Natural killer cell treated with Interleukin-12 subunit alpha and Interleukin-12 subunit beta and Interleukin-15 and Interleukin-18, amount 100 ng/mL, for 72 hours (primary cell): ENCODE results near the gene ADA. TPM values are rescaled to one million over a fixed set of nuclear protein-coding genes. Genes with fewer than 3 reads are reported as not detected.
"Not testable (repeated sequence)": the region's sequence is repeated elsewhere in the genome, so short reads cannot be mapped to it uniquely, and the experiment has no call there.

Experiments
- ATAC-seq, 2 donors: fragments of 150-1000 bp; cut with Tn5 transposase in 1 of 2; sonication (Bioruptor Pico), chemical (Tn5 transposase) in 1 of 2; 2 replicates each; pipeline ENCODE4 v1.10.0; 2021
- DNase-seq: peaks from one replicate; pipeline ENCODE4 v3.0.0; 2022; ENCODE audit warnings: low spot score
- H3K27ac Mint-ChIP-seq, 2 donors: 1 replicate in 1 of 2; 2 replicates in 1 of 2; pipeline ENCODE4 v1.8.0; 2022; ENCODE audit warnings: mixed read lengths in 2 of 2, mild to moderate bottlenecking in 1 of 2, moderate library complexity in 1 of 2
- H3K27me3 Mint-ChIP-seq, 2 donors: 1 replicate in 1 of 2; 2 replicates in 1 of 2; pipeline ENCODE4 v1.8.0; 2022; ENCODE audit warnings: mixed read lengths in 2 of 2
- H3K36me3 Mint-ChIP-seq: one replicate; pipeline ENCODE4 v1.8.0; 2022; ENCODE audit warnings: mixed read lengths
- H3K4me1 Mint-ChIP-seq, 2 donors: 1 replicate in 1 of 2; 2 replicates in 1 of 2; pipeline ENCODE4 v1.8.0; 2022; ENCODE audit warnings: low read depth in 2 of 2, mixed read lengths in 2 of 2, mild to moderate bottlenecking in 1 of 2
- H3K4me3 Mint-ChIP-seq: one replicate; pipeline ENCODE4 v1.8.0; 2022; ENCODE audit warnings: mixed read lengths
- H3K9me3 Mint-ChIP-seq: 2 replicates; pipeline ENCODE4 v1.8.0; 2022; ENCODE audit warnings: mixed read lengths
- total RNA-seq, 2 donors: library from RNA; stranded (reverse); gene quantifications; one replicate each; pipeline ENCODE4 v1.2.3, GENCODE V29; 2022

ADA gene
- total RNA-seq, 2 donors from 2014 or later: 31.9 to 42.7 TPM

DNA sequence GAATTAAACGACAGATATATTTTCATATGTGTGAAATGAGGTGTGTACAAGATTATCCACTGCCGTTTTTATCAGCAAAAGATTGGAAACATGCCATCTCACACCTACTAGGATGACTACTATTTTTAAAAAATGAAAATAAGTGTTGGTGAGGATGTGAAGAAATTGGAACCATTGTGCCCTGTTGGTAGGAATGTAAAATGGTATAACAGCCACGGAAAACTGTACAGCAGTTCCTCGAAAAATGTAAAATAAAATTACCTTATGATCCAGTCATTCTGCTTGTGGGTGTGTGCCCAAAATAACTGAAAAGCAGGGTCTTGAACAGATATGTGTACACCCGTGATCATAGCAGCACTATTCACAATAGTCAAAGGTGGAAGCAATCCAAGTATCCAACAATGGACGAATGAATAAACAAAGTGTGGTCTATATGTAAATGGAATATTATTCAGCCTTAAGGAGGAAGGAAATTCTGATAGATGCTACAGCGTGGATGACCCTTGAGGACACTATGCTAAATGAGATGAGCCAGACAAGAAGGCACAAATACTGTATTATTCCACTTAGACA lies 36.6 kb upstream of the ADA start:
- DNase-seq: no peak
- Mint-ChIP-seq H3K9me3 (no peaks in the 10 kb centered on the region), H3K4me3 (no peak overlapping the region), H3K36me3 (no peaks in the 10 kb centered on the region), H3K27ac (no peak overlapping the region), H3K4me1 (peaks cover 6 to 7% of the 10 kb centered on the region in 2 donors), H3K27me3 (peaks cover 13 to 14% of the 10 kb centered on the region in 2 donors)
- ATAC-seq: no peak

DNA sequence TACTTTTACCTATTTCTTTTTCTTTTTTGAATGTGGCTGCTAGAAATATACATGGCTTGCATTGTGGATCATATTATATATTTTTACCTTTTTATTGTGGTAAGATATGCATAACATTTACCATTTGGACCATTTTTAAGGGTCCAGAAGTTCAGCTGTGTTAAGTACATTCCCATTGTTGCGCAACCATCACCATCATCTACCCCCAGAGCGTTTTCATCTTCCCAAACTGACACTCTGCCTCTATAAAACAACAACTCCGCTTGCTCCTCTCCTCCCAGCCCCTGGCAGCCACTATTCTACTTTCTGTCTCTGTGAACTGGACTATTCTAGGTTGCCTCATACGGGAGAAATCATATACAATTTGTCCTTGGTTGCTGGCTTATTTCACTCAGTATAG lies 35.4 kb upstream of the ADA start:
- no peak overlapping the region for H3K27ac Mint-ChIP-seq
- DNase-seq (no peak), ATAC-seq (no peak)
- no peaks in the 10 kb centered on the region for H3K9me3 Mint-ChIP-seq
- H3K27me3 Mint-ChIP-seq: peaks cover 7 to 10% of the 10 kb centered on the region in 2 donors
- peaks cover 6 to 7% of the 10 kb centered on the region in 2 donors for H3K4me1 Mint-ChIP-seq
- H3K4me3 Mint-ChIP-seq: no peak overlapping the region
- no peaks in the 10 kb centered on the region for H3K36me3 Mint-ChIP-seq

DNA sequence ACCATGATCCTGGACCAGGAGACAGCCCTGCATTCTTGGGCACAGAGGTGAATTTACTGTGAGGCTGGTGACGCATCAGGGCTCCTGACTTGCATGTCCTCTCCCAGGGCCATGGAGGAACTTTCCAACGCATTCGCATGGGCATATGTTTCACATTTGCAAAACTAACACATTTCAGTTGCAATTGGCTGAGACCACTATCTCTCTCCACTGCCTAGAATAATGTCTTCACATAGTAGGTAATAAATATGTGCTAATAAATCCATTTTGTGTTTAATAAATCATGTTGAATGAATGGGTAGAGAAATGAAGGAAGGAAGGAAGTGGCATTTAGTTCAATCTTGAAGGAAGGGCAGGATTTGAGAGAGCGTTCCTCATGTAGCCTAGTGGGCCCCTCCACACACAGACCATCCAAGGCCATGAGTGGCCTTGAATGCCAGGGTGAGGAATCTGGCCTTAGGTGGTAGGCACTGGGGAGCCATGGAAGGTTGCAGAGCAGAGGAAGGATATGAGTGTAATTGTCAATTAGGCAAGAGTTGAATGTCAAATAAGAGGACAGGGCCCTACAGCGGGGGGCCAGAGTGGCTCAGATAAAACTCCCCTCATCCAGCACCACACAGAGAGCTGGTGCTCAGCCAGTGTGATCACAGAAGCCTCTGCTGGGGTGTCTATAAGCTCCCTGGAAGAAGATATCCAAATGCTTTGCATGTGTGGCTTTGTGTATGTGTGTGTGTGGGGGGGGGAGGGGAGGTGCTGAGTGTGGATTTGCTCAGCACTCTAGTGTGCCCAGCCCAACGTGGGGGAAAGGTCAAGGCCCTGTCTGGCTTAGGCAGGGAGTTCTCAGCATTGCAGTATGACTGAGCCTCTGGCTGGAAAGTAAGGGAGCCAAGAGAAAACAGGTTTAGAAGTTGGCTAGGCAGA lies 32.8 kb upstream of the ADA start:
- Mint-ChIP-seq H3K27ac (peak overlapping the region in 1 of 2 donors; percentile 53), H3K36me3 (no peaks in the 10 kb centered on the region), H3K9me3 (no peaks in the 10 kb centered on the region), H3K4me3 (no peak overlapping the region), H3K4me1 (peaks cover 6 to 7% of the 10 kb centered on the region in 2 donors), H3K27me3 (peaks cover 0 to 7% of the 10 kb centered on the region in 2 donors)
- no peak for DNase-seq
- ATAC-seq: no peak

DNA sequence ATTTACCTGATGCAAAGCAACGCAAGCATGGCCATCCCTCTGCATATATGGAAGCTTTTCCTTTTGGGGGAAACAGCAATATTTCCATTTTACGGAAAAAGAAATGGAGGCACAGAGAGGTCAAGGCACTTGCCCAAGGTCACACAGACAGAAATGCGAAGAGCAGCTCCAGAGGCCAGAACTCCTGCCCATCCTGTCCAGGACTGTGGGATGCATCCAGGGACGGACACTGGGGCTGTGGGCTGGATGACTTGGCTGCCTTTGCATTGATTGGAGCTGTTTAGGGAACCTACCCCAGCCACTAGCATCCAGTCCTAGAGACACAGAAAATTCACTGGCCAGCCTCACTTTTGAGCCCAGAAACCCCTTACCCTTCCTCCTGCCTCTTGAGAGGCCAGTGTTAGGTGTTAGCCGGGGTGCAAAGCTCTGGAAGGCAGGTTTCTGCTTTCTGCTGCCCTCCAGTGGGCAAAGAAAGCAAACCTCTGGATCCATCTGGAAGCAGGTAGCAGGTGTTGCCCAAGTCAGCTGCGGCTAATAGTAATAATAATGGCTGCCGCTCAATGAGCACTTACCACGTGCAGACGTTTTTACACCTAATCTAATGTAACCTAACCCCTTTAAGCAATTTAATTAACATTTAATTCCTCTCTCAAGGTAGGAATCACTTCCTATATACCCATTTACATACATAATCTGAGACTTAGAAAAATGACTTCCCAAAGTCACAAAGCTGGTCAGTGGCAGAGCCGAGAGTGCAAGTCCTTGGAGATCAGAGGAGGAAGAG lies 32.0 kb upstream of the ADA start:
- no peaks in the 10 kb centered on the region for H3K9me3 Mint-ChIP-seq

DNA sequence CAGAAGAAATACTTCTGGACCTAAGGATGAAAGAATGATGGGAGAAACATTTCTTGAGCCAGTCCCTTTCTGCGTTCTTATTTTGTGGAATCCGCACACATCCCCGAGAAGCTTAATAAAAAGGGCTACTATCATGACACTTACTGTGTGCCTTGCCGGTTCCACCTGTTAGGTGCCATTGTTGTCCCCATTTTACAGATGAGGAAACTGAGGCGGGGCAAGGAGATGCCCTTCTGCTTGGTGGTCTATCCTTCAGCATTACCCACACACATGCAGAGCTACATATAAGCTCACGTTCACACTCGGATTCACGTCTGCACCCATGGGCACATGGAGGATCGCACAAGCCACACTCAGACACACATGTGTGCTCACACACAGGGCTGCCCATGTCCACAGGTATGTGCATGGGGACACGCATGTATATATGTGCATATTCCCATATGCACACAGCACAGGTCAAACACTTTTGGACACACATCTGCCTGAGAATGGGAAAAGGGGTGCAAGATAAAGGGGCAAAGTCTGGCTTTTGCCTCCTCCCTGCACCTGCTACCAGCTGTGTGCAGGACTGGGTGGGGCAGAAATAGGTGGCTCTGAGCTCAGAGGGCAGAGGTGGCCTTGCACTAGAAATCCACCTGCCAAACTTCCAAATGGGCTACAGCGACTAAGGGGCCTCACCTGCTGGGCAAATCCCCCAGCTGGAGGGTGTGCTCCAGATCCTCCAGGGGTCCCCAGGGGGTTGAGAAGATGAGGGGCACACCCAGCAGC lies 30.5 kb upstream of the ADA start:
- DNase-seq (no peak), ATAC-seq (no peak)
- Mint-ChIP-seq H3K4me1 (peaks cover 6 to 7% of the 10 kb centered on the region in 2 donors), H3K9me3 (no peaks in the 10 kb centered on the region), H3K4me3 (no peak overlapping the region), H3K27me3 (peaks cover 0 to 4% of the 10 kb centered on the region in 2 donors), H3K36me3 (no peaks in the 10 kb centered on the region), H3K27ac (no peak overlapping the region)

More for the DNA sequence above, 32.0 kb upstream of the ADA start:
- Mint-ChIP-seq H3K27me3 (peaks cover 0 to 7% of the 10 kb centered on the region in 2 donors), H3K27ac (peak overlapping the region in 1 of 2 donors; percentile 53), H3K4me1 (peaks cover 6 to 7% of the 10 kb centered on the region in 2 donors), H3K4me3 (no peak overlapping the region), H3K36me3 (no peaks in the 10 kb centered on the region)
- DNase-seq (no peak), ATAC-seq (peak in 1 of 2 donors; percentile 70)

DNA sequence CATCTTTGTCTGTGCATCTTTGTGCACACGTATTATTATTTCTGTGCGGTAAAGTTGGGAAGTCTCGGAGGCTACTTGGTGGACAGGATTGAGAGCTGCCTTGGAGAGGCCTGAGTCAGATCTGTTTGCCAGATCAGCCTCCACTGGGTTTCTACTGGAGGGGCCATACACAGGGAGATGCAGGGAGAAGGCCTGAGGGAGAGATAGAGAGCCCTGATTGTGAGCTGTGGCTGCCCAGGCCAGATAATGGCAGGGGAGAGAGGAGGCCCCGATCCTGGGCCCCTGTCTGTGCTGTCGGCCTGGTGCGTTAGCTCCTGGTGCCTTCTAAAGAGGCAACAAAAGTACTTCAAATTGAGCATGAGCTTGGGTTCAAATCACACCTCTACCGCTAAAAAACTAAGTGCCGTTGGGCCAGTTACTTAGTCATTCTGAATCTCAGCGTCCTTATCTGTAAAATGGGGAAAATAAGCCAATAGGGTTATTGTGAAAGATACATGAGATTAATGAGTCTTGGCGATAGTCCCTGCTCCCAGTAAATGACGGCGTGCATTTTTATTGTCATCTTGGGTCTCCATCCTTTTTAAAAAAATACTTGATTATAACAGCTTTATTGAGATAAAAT lies 27.6 kb upstream of the ADA start:
- ATAC-seq: no peak
- Mint-ChIP-seq H3K36me3 (no peaks in the 10 kb centered on the region), H3K4me1 (peaks cover 0 to 3% of the 10 kb centered on the region in 2 donors), H3K27me3 (no peaks in the 10 kb centered on the region), H3K27ac (no peak overlapping the region), H3K9me3 (no peaks in the 10 kb centered on the region), H3K4me3 (no peak overlapping the region)
- no peak for DNase-seq

DNA sequence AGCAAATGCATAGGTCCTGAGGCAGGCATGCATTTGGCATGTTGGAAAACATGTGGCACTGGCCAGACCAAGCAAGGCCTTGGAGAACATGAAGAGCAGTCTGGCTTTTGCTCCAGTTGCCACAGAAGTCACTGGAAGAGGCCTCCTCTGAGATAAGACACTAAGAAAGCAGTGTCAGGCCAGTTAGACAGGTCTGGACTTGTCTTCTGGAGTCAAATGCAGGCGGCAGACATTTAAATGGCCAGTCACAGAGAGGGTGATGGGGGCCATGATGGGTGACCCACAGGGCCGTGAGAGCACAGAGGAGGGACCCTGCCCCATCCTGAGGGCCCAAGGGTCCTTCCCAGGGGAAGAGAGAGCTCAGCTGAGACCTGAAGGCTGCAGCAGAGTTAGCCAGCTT lies 26.7 kb upstream of the ADA start:
- H3K4me1 Mint-ChIP-seq: no peaks in the 10 kb centered on the region
- DNase-seq: no peak
- H3K36me3 Mint-ChIP-seq: no peaks in the 10 kb centered on the region
- ATAC-seq: no peak
- H3K4me3 Mint-ChIP-seq: no peak overlapping the region
- no peaks in the 10 kb centered on the region for H3K27me3 Mint-ChIP-seq
- no peaks in the 10 kb centered on the region for H3K9me3 Mint-ChIP-seq
- H3K27ac Mint-ChIP-seq: peak overlapping the region in 1 of 2 donors; percentile 45

DNA sequence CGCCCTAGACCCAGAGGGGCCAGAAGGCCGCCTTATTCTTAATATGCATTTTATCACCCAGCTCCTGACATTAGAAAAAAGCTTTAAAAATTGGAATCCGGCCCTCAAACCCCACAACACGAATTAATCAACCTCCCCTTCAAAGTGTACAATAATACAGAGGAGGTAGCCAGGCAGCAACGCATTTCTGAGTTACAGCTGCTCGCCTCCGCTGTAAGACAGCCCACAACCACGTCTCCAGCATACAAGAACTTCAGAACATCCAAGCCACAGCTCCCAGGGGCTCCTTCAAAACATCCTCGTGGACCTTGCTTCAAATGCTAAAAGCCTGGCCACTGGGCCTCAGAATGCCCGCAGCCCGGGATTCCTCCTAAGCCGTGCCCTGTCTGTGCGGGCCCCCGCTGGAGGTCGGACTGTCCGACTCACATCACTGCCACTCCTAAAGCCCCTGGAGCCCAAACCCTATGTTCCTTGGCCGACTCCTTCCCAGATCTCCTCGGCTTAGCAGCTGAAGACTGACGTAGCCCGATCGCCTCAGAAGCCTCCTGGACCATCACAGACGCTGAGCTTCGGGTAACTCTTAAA lies 20.9 kb upstream of the ADA start:
- not testable (repeated sequence) for H3K27me3 Mint-ChIP-seq, ATAC-seq, DNase-seq, H3K36me3 Mint-ChIP-seq, H3K9me3 Mint-ChIP-seq, H3K27ac Mint-ChIP-seq, H3K4me3 Mint-ChIP-seq
- H3K4me1 Mint-ChIP-seq: peaks cover 26 to 30% of the 10 kb centered on the region in 2 donors

DNA sequence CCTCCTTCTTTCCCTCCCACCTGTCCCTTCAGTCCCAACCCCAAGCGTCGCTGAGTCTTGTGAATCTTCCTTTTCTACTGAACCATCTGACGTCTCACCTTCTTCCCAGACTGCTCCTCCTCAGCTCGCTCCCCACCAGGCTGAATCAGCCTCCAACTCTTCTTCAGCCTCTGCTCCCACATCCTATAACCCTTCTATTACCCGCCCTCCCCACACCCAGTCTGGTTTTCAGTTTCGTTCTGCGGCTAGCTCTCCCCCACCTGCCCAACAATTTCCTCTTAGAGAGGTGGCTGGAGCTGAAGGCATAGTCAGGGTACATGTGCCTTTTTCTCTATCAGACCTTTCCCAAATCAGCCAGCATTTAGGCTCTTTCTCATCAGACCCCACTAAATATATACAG lies 20.0 kb upstream of the ADA start:
- not testable (repeated sequence) for H3K36me3 Mint-ChIP-seq, H3K27me3 Mint-ChIP-seq, H3K4me3 Mint-ChIP-seq, H3K27ac Mint-ChIP-seq, H3K9me3 Mint-ChIP-seq
- ATAC-seq (peak; percentile 83 to 88), DNase-seq (peak; percentile 78)
- H3K4me1 Mint-ChIP-seq: peaks cover 26 to 30% of the 10 kb centered on the region in 2 donors

DNA sequence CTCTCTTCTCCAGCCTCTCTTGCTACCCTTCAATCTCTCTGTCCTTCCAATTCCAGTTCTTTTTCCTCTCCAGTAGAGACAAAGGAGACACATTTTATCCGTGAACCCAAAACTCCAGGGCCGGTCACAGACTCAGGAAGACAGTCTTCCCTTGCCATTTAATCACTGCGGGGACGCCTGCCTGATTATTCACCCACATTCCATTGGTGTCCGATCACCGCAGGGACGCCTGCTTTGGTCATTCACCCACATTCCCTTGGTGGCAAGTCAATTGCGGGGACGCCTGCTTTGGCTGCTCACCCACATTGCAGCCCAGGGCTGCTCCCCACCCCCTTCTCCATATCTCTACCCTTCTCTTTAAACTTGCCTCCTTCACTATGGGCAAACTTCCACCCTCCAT lies 19.4 kb upstream of the ADA start:
- not testable (repeated sequence) for H3K27me3 Mint-ChIP-seq, DNase-seq, H3K36me3 Mint-ChIP-seq, ATAC-seq, H3K9me3 Mint-ChIP-seq, H3K27ac Mint-ChIP-seq, H3K4me3 Mint-ChIP-seq
- H3K4me1 Mint-ChIP-seq: peaks cover 26 to 30% of the 10 kb centered on the region in 2 donors

DNA sequence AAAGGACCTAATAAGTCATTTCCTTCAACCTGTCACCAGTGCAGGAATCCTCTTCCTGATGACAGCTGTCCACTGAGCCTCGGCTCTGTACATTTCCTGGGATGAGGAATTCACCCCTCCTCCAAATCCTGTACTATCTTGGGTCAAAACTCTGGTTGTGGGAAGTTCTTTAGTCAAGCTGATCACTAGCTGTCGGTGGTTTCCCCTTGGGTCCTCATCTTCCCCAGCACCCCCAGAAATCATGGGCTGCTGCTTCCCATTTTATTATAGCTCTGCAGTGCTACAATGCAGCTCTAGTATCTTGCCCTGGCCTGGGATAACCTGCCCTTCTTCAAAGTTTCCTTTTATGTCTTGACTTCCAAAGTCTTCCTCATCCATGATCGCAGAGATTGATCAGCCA lies 14.6 kb upstream of the ADA start:
- H3K4me3 Mint-ChIP-seq: no peak overlapping the region
- DNase-seq (no peak), ATAC-seq (no peak)
- no peak overlapping the region for H3K27ac Mint-ChIP-seq
- H3K9me3 Mint-ChIP-seq: no peaks in the 10 kb centered on the region
- H3K27me3 Mint-ChIP-seq: no peaks in the 10 kb centered on the region
- H3K4me1 Mint-ChIP-seq: peaks cover 14 to 15% of the 10 kb centered on the region in 2 donors
- no peaks in the 10 kb centered on the region for H3K36me3 Mint-ChIP-seq

DNA sequence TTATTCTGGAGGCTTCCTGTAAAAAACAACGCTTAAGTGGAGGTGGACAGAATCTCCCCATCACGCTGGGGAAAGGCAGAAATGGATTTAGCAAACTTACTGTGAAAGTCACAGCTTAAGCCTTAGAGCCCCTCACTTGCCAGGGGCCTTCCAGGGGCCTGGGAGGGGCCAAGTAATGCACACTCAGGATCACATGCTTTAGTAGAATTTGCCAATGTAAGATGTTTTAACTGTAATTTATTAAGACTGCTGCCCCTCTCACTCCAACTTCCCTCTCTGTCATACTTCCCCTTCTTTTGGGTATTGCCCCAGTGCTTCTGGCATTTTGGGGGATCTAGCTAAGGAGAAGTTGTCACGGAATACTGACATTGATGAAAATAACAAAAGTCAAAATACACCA lies 12.6 kb upstream of the ADA start:
- no peaks in the 10 kb centered on the region for H3K36me3 Mint-ChIP-seq
- ATAC-seq: no peak
- H3K27me3 Mint-ChIP-seq: no peaks in the 10 kb centered on the region
- H3K9me3 Mint-ChIP-seq: no peaks in the 10 kb centered on the region
- DNase-seq: no peak
- no peak overlapping the region for H3K27ac Mint-ChIP-seq
- H3K4me1 Mint-ChIP-seq: peaks cover 7 to 12% of the 10 kb centered on the region in 2 donors
- no peak overlapping the region for H3K4me3 Mint-ChIP-seq

DNA sequence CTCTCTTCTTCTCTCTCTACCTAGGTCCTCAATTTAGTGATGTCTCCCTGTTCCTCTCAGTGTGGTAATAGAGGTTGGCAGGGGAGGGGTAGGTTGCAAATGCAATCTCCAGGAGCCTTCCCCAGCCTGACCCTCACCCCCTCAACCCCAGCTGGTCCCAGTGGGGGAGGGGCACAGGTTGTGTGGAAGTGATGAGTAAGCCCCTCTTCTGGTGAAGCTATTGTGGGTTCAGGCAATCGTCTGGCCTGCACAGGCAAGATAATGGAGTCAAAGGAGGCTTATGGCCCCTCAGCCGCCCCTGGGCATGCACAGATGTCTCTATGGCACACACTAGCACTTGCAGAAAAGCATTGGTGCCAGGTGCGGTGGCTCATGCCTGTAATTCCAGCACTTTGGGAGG lies 10.8 kb upstream of the ADA start:
- H3K27me3 Mint-ChIP-seq: no peaks in the 10 kb centered on the region
- no peak for DNase-seq
- H3K4me3 Mint-ChIP-seq: no peak overlapping the region
- no peaks in the 10 kb centered on the region for H3K36me3 Mint-ChIP-seq
- H3K9me3 Mint-ChIP-seq: no peaks in the 10 kb centered on the region
- peaks cover 6 to 12% of the 10 kb centered on the region in 2 donors for H3K4me1 Mint-ChIP-seq
- H3K27ac Mint-ChIP-seq: no peak overlapping the region
- no peak for ATAC-seq
